GM19438 (cell line): ENCODE results near the gene ANXA1.
A peak's percentile ranks its signal among the peaks of the same experiment; 100 is the strongest.

Experiments
- ATAC-seq: cut with Tn5 transposase; IDR thresholded peaks from one replicate; pipeline ENCODE4 v1.9.1; 2021; ENCODE audit warnings: low read depth; ENCODE audit not compliant: unreplicated experiment

ANXA1 gene

GRCh38 chr9:73151653-73152542 is at the start of gene ANXA1:
ANXA1 (plus strand) TSS chr9:73151865; CDS start chr9:73158536, 6,671 bp downstream.
- no peak for ATAC-seq

GRCh38 chr9:73104342-73104741 is 47.3 kb upstream of the ANXA1 start:
- ATAC-seq: no peak

GRCh38 chr9:73104921-73105320 is 46.7 kb upstream of the ANXA1 start:
- no peak for ATAC-seq

GRCh38 chr9:73107489-73108069 is 44.1 kb upstream of the ANXA1 start:
- peak; percentile 82 for ATAC-seq

- no peak for ATAC-seq
These were observed 37.6 kb upstream of the ANXA1 start for GRCh38 chr9:73114058-73114457.

- ATAC-seq: no peak
These were observed 36.7 kb upstream of the ANXA1 start for GRCh38 chr9:73114958-73115357.

- ATAC-seq: no peak
These were observed 35.6 kb upstream of the ANXA1 start for GRCh38 chr9:73116031-73116430.

- ATAC-seq: no peak
These were observed 34.8 kb upstream of the ANXA1 start for GRCh38 chr9:73116880-73117279.

- ATAC-seq: no peak
These were observed 33.4 kb upstream of the ANXA1 start for GRCh38 chr9:73118286-73118685.

- no peak for ATAC-seq
These were observed 32.6 kb upstream of the ANXA1 start for GRCh38 chr9:73118898-73119554.

GRCh38 chr9:73121375-73121935 is 30.2 kb upstream of the ANXA1 start:
- no peak for ATAC-seq

GRCh38 chr9:73125651-73126050 is 26.0 kb upstream of the ANXA1 start:
- ATAC-seq: no peak

- no peak for ATAC-seq
These were observed 21.6 kb upstream of the ANXA1 start for GRCh38 chr9:73129941-73130685.

GRCh38 chr9:73131461-73131860 is 20.2 kb upstream of the ANXA1 start:
- no peak for ATAC-seq

GRCh38 chr9:73132034-73132776 is 19.5 kb upstream of the ANXA1 start:
- peak; percentile 88 for ATAC-seq

GRCh38 chr9:73133022-73133651 is 18.5 kb upstream of the ANXA1 start:
- ATAC-seq: no peak

- peak; percentile 42 for ATAC-seq
These were observed 17.7 kb upstream of the ANXA1 start for GRCh38 chr9:73133921-73134407.

- ATAC-seq: no peak
These were observed 16.3 kb upstream of the ANXA1 start for GRCh38 chr9:73135394-73135793.

- no peak for ATAC-seq
These were observed 14.3 kb upstream of the ANXA1 start for GRCh38 chr9:73137286-73137899.
